DOHH2 (cell line): Measurements from ENCODE around the gene PFDN5.
"Not testable (repeated sequence)": the region's sequence is repeated elsewhere in the genome, so short reads cannot be mapped to it uniquely, and the experiment has no call there.

Experiments used
- H3F3A ChIP-seq: fragments of 200-600 bp; sonication (generic), shearing (Covaris generic); 2 replicates; pipeline ENCODE4 v1.6.0; 2016; ENCODE audit warnings: antibody characterized with exemption, mild to moderate bottlenecking; ENCODE audit not compliant: control insufficient read depth, insufficient read depth
- H3K27ac ChIP-seq: fragments of 200-600 bp; sonication (generic); 2 replicates; pipeline ENCODE4 v1.5.1; 2014; ENCODE audit warnings: low read depth, mild to moderate bottlenecking, low read length, moderate library complexity
- H3K27me3 ChIP-seq: fragments of 200-600 bp; sonication (generic); 2 replicates; pipeline ENCODE4 v1.6.1; 2014; ENCODE audit warnings: mild to moderate bottlenecking, low read length, mixed read lengths; ENCODE audit not compliant: control insufficient read depth
- H3K36me3 ChIP-seq: fragments of 200-600 bp; sonication (generic); 2 replicates; pipeline ENCODE4 v1.6.1; 2014; ENCODE audit warnings: mild to moderate bottlenecking, low read length, moderate library complexity, mixed read lengths; ENCODE audit not compliant: control insufficient read depth
- H3K4me1 ChIP-seq: fragments of 200-600 bp; sonication (generic); 2 replicates; pipeline ENCODE4 v1.6.1; 2014; ENCODE audit warnings: mild to moderate bottlenecking, low read length, mixed read lengths; ENCODE audit not compliant: control insufficient read depth
- H3K4me2 ChIP-seq: fragments of 200-600 bp; sonication (generic); 2 replicates; pipeline ENCODE4 v1.6.0; 2014; ENCODE audit warnings: mild to moderate bottlenecking, low read length, moderate library complexity
- H3K4me3 ChIP-seq: fragments of 200-600 bp; sonication (generic); 2 replicates; pipeline ENCODE4 v1.5.1; 2014; ENCODE audit warnings: mild to moderate bottlenecking, low read length, mixed read lengths
- H3K79me2 ChIP-seq: fragments of 200-600 bp; sonication (generic); 2 replicates; pipeline ENCODE4 v1.6.1; 2014; ENCODE audit warnings: mild to moderate bottlenecking, low read length, mixed read lengths; ENCODE audit not compliant: control insufficient read depth
- H3K9me2 ChIP-seq: fragments of 200-600 bp; sonication (generic); replicated peaks from 2 replicates; pipeline ENCODE4 v1.6.1; 2014; ENCODE audit warnings: mild to moderate bottlenecking, low read length, mixed read lengths; ENCODE audit not compliant: control insufficient read depth
- H3K9me3 ChIP-seq: fragments of 200-600 bp; sonication (generic); 2 replicates; pipeline ENCODE4 v1.6.1; 2014; ENCODE audit warnings: antibody characterized with exemption, low read length, mixed read lengths; ENCODE audit not compliant: control insufficient read depth, insufficient read depth
- H4K20me1 ChIP-seq: fragments of 200-600 bp; sonication (generic); 2 replicates; pipeline ENCODE4 v1.6.0; 2014; ENCODE audit warnings: low read depth, mild to moderate bottlenecking, antibody characterized with exemption, low read length, moderate library complexity; ENCODE audit not compliant: control insufficient read depth, insufficient read depth
- EZH2phosphoT487 ChIP-seq: fragments of 200-600 bp; sonication (generic); IDR thresholded peaks from 2 replicates; pipeline ENCODE4 v1.6.1; 2017; ENCODE audit warnings: borderline replicate concordance, mild to moderate bottlenecking, antibody characterized with exemption, low read length, moderate library complexity, mixed read lengths
- TF ChIP-seq, protein P1 (sequence below): fragments of 200-600 bp; sonication (generic); IDR thresholded peaks from one replicate; pipeline ENCODE4 v1.5.1; 2014; ENCODE audit warnings: antibody characterized with exemption, mild to moderate bottlenecking, low read depth, low read length; ENCODE audit not compliant: poor library complexity, severe bottlenecking

PFDN5 gene

DNA sequence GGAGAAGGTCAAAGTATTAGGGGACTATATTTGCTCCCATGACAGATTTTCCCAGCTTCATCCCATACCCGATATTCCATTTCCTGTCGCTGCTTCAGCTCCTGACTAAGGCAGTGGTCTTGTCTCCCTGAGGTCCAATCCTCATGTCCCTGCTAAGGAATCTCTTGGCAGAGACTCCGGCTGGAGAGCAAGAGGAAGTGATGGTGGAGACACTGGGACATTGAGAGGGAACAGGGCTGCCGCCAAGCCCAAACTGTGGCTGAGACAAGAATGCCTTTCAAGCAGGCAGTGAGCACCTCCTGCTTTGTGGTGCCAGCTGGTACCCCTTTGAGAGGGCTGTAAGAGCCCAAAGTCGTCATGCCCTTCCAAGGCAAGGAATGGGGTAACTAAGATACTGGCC lies 35.3 kb downstream of the PFDN5 start:
- Histone ChIP-seq H3K27ac (no peak overlapping the region), H3K4me3 (no peak overlapping the region), H3K36me3 (no peaks in the 10 kb centered on the region), H3K9me3 (no peaks in the 10 kb centered on the region), H3K79me2 (no peaks in the 10 kb centered on the region), H4K20me1 (no peaks in the 10 kb centered on the region), H3K4me1 (peaks cover 12% of the 10 kb centered on the region), H3F3A (peaks cover 4% of the 10 kb centered on the region; the same call in 1 of the 2 replicates), H3K4me2 (no peak overlapping the region), H3K27me3 (peaks cover 7% of the 10 kb centered on the region; the same call in 1 of the 2 replicates), H3K9me2 (no peaks in the 10 kb centered on the region)
- no peak for TF ChIP-seq EZH2phosphoT487
- TF ChIP-seq, protein P1, sequence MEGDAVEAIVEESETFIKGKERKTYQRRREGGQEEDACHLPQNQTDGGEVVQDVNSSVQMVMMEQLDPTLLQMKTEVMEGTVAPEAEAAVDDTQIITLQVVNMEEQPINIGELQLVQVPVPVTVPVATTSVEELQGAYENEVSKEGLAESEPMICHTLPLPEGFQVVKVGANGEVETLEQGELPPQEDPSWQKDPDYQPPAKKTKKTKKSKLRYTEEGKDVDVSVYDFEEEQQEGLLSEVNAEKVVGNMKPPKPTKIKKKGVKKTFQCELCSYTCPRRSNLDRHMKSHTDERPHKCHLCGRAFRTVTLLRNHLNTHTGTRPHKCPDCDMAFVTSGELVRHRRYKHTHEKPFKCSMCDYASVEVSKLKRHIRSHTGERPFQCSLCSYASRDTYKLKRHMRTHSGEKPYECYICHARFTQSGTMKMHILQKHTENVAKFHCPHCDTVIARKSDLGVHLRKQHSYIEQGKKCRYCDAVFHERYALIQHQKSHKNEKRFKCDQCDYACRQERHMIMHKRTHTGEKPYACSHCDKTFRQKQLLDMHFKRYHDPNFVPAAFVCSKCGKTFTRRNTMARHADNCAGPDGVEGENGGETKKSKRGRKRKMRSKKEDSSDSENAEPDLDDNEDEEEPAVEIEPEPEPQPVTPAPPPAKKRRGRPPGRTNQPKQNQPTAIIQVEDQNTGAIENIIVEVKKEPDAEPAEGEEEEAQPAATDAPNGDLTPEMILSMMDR = no peak

DNA sequence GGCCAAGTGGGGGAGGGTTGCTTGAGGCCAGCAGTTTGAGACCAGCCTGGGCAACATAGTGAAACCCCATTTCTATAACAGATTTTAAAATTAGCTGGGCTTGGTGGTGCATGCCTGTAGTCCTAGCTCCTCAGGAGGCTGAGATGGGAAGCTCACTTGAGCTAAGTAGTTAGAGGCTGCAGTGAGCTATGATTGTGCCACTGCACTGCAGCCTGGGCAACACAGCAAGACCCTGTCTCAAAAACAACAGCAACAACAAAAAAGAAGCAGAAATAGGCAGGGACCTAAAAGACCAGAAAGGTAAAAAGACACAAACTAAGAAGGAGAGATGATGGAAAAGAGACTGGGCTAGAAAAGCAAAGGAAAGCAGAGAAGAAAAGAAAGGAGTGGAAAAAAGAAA lies 37.0 kb downstream of the PFDN5 start:
- Histone ChIP-seq H3K4me1 (peaks cover 21% of the 10 kb centered on the region), H3K27me3 (peaks cover 20% of the 10 kb centered on the region)
- not testable (repeated sequence) for H3K9me2 ChIP-seq, H3K79me2 ChIP-seq, H3K4me2 ChIP-seq, H3K36me3 ChIP-seq, H3K9me3 ChIP-seq, H4K20me1 ChIP-seq, H3K4me3 ChIP-seq, H3F3A ChIP-seq, H3K27ac ChIP-seq

DNA sequence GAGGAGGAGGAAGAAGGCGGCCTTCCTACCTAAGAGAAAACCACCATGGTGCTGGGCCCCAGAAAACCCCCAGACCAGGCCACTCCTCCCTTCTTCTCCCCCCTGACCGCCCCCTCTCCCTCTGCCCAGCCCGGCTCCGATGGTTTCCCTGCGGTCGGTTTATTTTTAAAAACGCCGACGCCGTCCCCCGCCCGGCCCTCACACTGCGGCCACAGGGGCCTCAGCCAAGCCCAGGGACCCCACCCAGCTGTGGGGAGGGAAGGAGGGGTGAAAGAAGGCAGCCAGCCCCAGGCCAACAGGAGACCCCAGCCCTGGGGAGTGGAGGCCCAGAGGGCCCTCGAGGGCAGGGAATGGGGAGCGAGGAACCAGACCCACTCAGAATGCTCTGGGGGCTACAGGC lies 37.4 kb downstream of the PFDN5 start:
- no peak for TF ChIP-seq EZH2phosphoT487
- TF ChIP-seq, protein P1 = no peak
- Histone ChIP-seq H3K9me2 (no peaks in the 10 kb centered on the region), H4K20me1 (no peaks in the 10 kb centered on the region), H3K27ac (no peak overlapping the region), H3K79me2 (no peaks in the 10 kb centered on the region), H3K4me1 (peaks cover 25% of the 10 kb centered on the region), H3K27me3 (peaks cover 23% of the 10 kb centered on the region), H3K36me3 (no peaks in the 10 kb centered on the region), H3K4me2 (no peak overlapping the region), H3K4me3 (no peak overlapping the region), H3K9me3 (no peaks in the 10 kb centered on the region), H3F3A (no peaks in the 10 kb centered on the region)

DNA sequence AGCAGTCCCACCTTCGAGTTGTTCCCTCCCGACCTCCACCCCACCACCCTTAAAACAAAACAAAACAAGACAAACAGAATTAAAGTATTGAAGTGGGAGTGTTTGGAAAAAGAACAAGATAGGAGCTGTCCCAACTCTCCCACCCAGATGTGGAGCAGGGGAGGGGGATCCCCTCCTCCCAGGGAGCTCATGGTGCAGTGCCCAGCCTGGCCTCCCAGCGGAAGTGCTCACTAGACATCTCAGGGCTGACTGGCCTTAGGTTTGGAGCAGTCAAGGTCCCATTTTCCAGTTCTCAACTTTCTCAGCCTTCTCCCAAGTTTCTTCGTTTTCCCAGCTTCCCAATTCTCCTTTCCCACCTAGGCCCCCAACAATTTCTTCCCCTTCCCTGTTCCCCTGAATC lies 37.9 kb downstream of the PFDN5 start:
- Histone ChIP-seq H3K27ac (no peak overlapping the region), H3K4me1 (peaks cover 30% of the 10 kb centered on the region), H3F3A (no peaks in the 10 kb centered on the region), H3K4me3 (no peak overlapping the region), H3K79me2 (no peaks in the 10 kb centered on the region), H3K9me3 (no peaks in the 10 kb centered on the region), H3K27me3 (peaks cover 23% of the 10 kb centered on the region), H3K4me2 (no peak overlapping the region), H3K36me3 (no peaks in the 10 kb centered on the region), H3K9me2 (no peaks in the 10 kb centered on the region), H4K20me1 (no peaks in the 10 kb centered on the region)
- TF ChIP-seq, protein P1 = no peak
- TF ChIP-seq EZH2phosphoT487 = no peak
